Stimulated activated CD4-positive, alpha-beta T cell treated with anti-CD3 and anti-CD28 coated beads, Interleukin-15, amount 100 ng/mL, for 1 hour (primary cell): ENCODE data around the gene SH3GL2.
"Not testable (repeated sequence)": the region's sequence is repeated elsewhere in the genome, so short reads cannot be mapped to it uniquely, and the experiment has no call there.

Experiments used
- DNase-seq, 2 donors: peaks; one replicate each; pipeline ENCODE4 v3.0.0-alpha.2; 2020; ENCODE audit warnings: low read depth in 1 of 2, low spot score in 1 of 2

Gene SH3GL2

GRCh38 chr9:17742067-17742466 lies 163.2 kb downstream of the SH3GL2 start:
- no peak for DNase-seq

- no peak for DNase-seq
These were observed 165.9 kb downstream of the SH3GL2 start for GRCh38 chr9:17744786-17745185.

GRCh38 chr9:17750269-17750668 lies 171.4 kb downstream of the SH3GL2 start:
- no peak for DNase-seq

GRCh38 chr9:17751486-17751885 lies 172.6 kb downstream of the SH3GL2 start:
- DNase-seq, result no peak

- DNase-seq, result no peak
These were observed 173.2 kb downstream of the SH3GL2 start for GRCh38 chr9:17752021-17752420.

GRCh38 chr9:17757816-17758215 lies 178.9 kb downstream of the SH3GL2 start:
- no peak for DNase-seq

GRCh38 chr9:17760250-17760649 lies 181.4 kb downstream of the SH3GL2 start:
- DNase-seq, result no peak

- DNase-seq, result no peak
These were observed 183.3 kb downstream of the SH3GL2 start for GRCh38 chr9:17761984-17762676.

GRCh38 chr9:17764306-17764705 lies 185.4 kb downstream of the SH3GL2 start:
- no peak for DNase-seq

GRCh38 chr9:17765131-17765530 lies 186.3 kb downstream of the SH3GL2 start:
- DNase-seq, result not testable (repeated sequence)

GRCh38 chr9:17772223-17772622 lies 193.4 kb downstream of the SH3GL2 start:
- no peak for DNase-seq

GRCh38 chr9:17775656-17776055 lies 196.8 kb downstream of the SH3GL2 start:
- no peak for DNase-seq

- DNase-seq, result no peak
These were observed 197.9 kb downstream of the SH3GL2 start for GRCh38 chr9:17776735-17777134.

GRCh38 chr9:17777465-17777864 lies 198.6 kb downstream of the SH3GL2 start:
- no peak for DNase-seq

- no peak for DNase-seq
These were observed 203.7 kb downstream of the SH3GL2 start for GRCh38 chr9:17782430-17783149.

- DNase-seq, result no peak
These were observed 204.4 kb downstream of the SH3GL2 start for GRCh38 chr9:17783227-17783626.

- DNase-seq, result no peak
These were observed 210.4 kb downstream of the SH3GL2 start for GRCh38 chr9:17789316-17789715.

GRCh38 chr9:17793713-17794622 lies 215.1 kb downstream of the SH3GL2 start:
- DNase-seq, result no peak

GRCh38 chr9:17795744-17796143 lies 216.9 kb downstream of the SH3GL2 start:
- DNase-seq, result no peak

- DNase-seq, result no peak
These were observed 220.5 kb downstream of the SH3GL2 start for GRCh38 chr9:17799369-17799768.

- no peak for DNase-seq
These were observed 221.6 kb downstream of the SH3GL2 start for GRCh38 chr9:17800418-17800817.
